Measurements from ENCODE around the gene WNT3. TPM values are rescaled to one million over a fixed set of nuclear protein-coding genes. Genes with fewer than 3 reads are reported as not detected.

Gene WNT3
- total and polyA plus RNA-seq, 2 experiments from 2014 or later: 2.7 to 3.4 TPM

DNA sequence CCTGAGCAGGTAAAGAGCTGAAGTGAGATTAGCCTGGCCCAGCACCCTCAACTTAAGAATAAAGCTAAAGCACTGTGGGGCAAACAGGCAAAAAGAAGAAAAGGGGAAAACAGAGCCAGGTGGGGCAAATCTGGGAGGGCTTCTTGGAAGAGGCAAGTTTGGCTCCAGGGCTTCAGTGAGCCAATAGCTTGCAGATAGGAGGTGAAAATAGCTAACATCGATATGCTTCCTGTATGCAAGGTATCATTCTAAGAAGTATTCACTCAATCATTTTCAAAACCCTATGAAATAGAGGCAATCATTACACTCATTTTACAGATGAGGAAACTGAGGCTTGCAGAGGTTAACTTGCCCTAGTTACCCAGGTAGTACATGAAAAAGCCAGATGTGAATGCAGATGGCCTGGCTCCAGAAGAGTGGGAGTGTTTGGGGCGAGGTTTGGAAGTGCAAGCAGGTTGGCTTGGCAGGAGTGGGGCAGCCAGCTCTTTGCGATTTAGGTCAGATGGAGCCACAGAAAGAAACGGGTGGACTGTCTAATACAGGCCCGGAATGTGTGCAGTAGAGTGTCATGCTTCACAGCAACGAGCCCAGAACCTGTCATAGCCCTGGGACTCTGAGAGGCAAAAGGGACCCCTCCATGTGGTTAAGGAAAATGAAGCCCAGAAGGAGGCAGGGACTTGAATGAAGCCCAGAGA, 5.7 kb downstream of the WNT3 start:
- Histone ChIP-seq H2AFZ (no peak overlapping the region), H3K27me3 (ENCODE audit: insufficient read depth) (peaks cover 49% of the 10 kb centered on the region), H3K4me3 (no peak overlapping the region), H3K9me2 (ENCODE audit: insufficient read depth) (no peaks in the 10 kb centered on the region), H4K20me1 (replicated peaks; ENCODE audit: insufficient read depth) (no peaks in the 10 kb centered on the region), H3K36me3 (ENCODE audit: insufficient read depth) (no peaks in the 10 kb centered on the region), H3K4me2 (no peak overlapping the region), H3K79me2 (replicated peaks; ENCODE audit: insufficient read depth) (no peaks in the 10 kb centered on the region), H3K4me1 (ENCODE audit: insufficient read depth) (peaks cover 43% of the 10 kb centered on the region), H3K27ac (ENCODE audit: low read depth) (no peak overlapping the region), H3F3A (replicated peaks; ENCODE audit: low read depth) (no peaks in the 10 kb centered on the region)
- Mint-ChIP-seq H3K27me3 (ENCODE audit: insufficient read depth, low read depth, poor library complexity) (peaks cover 48% of the 10 kb centered on the region), H3K4me1 (peaks cover 70% of the 10 kb centered on the region), H3K27ac (no peak overlapping the region), H3K9me3 (no peaks in the 10 kb centered on the region; the same call in 2 of the 3 replicates), H3K4me3 (no peak overlapping the region), H3K36me3 (ENCODE audit: low read depth) (no peaks in the 10 kb centered on the region)
- TF ChIP-seq JUNB (IDR thresholded peaks at IDR 0.05; ENCODE audit: unreplicated experiment): no peak
- no peak for TF ChIP-seq POLR2AphosphoS5 (IDR thresholded peaks at IDR 0.05; ENCODE audit: low read depth)
- no peak for TF ChIP-seq STAT1 (IDR thresholded peaks at IDR 0.05; ENCODE audit: unreplicated experiment)
- TF ChIP-seq, protein P1, sequence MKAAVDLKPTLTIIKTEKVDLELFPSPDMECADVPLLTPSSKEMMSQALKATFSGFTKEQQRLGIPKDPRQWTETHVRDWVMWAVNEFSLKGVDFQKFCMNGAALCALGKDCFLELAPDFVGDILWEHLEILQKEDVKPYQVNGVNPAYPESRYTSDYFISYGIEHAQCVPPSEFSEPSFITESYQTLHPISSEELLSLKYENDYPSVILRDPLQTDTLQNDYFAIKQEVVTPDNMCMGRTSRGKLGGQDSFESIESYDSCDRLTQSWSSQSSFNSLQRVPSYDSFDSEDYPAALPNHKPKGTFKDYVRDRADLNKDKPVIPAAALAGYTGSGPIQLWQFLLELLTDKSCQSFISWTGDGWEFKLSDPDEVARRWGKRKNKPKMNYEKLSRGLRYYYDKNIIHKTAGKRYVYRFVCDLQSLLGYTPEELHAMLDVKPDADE (IDR thresholded peaks at IDR 0.05): no peak
- TF ChIP-seq ZNF114 (CRISPR knock-in tag; IDR thresholded peaks at IDR 0.05): no peak
- no peak for TF ChIP-seq ZNF331 (CRISPR knock-in tag; IDR thresholded peaks at IDR 0.05; ENCODE audit: low read depth)
- TF ChIP-seq EZH2 (IDR thresholded peaks at IDR 0.05; ENCODE audit: low read depth, unreplicated experiment): no peak
- DNase-seq (ENCODE audit: low spot score) (no peak), ATAC-seq (no peak)

DNA sequence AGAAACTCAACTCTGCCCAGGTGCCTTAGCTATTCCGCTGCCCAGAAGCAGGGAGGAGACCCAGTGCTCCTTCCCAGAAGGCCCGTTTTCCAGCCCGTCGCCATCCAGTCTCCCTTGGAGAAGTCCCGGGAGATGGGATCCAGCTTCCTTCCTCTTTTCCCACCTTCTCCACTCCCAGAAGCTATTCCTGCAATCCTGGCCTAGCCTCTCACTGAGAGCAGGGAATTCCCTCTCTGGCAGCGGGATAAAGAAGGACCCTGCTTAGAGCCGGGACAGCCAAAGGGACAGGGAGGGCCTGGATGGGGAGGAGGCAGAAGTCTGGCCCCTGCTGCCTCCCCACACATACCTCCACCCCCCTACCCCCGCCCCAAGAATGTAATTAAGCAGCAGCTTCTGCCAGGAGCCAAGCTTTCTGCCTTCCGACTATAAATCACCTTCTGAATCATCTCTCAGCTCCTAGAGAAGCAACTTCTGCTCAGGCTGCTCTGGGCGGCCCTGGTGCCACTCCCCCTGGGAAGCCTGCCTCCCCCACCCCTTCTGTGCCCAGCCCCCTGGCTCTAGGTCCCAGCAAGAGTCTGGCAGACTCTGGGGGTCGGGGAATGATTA, 6.4 kb downstream of the WNT3 start:
- H3K27me3 ChIP-seq (ENCODE audit: insufficient read depth): peaks cover 42% of the 10 kb centered on the region
- H3K9me2 ChIP-seq (ENCODE audit: insufficient read depth): no peaks in the 10 kb centered on the region
- no peaks in the 10 kb centered on the region for H3K79me2 ChIP-seq (replicated peaks; ENCODE audit: insufficient read depth)
- H3K36me3 ChIP-seq (ENCODE audit: insufficient read depth): no peaks in the 10 kb centered on the region
- no peak overlapping the region for H3K4me3 ChIP-seq
- H3K4me1 ChIP-seq (ENCODE audit: insufficient read depth): peaks cover 36% of the 10 kb centered on the region
- ATAC-seq (peak; percentile 8; the same call in 2 of the 3 replicates), DNase-seq (ENCODE audit: low spot score) (no peak)
- no peaks in the 10 kb centered on the region for H3F3A ChIP-seq (replicated peaks; ENCODE audit: low read depth)
- H3K4me2 ChIP-seq: no peak overlapping the region
- Mint-ChIP-seq H3K36me3 (ENCODE audit: low read depth) (no peaks in the 10 kb centered on the region), H3K4me3 (no peak overlapping the region), H3K4me1 (peaks cover 63% of the 10 kb centered on the region), H3K9me3 (no peaks in the 10 kb centered on the region; the same call in 2 of the 3 replicates), H3K27me3 (ENCODE audit: insufficient read depth, low read depth, poor library complexity) (peaks cover 41% of the 10 kb centered on the region), H3K27ac (no peak overlapping the region)
- no peak overlapping the region for H2AFZ ChIP-seq
- no peaks in the 10 kb centered on the region for H4K20me1 ChIP-seq (replicated peaks; ENCODE audit: insufficient read depth)
- H3K27ac ChIP-seq (ENCODE audit: low read depth): no peak overlapping the region
- TF ChIP-seq EZH2phosphoT487 (IDR thresholded peaks at IDR 0.05; ENCODE audit: unreplicated experiment) (no peak), ZNF114 (CRISPR knock-in tag; IDR thresholded peaks at IDR 0.05) (no peak), ZNF331 (CRISPR knock-in tag; IDR thresholded peaks at IDR 0.05; ENCODE audit: low read depth) (no peak), STAT1 (IDR thresholded peaks at IDR 0.05; ENCODE audit: unreplicated experiment) (no peak)
- TF ChIP-seq, protein P2, sequence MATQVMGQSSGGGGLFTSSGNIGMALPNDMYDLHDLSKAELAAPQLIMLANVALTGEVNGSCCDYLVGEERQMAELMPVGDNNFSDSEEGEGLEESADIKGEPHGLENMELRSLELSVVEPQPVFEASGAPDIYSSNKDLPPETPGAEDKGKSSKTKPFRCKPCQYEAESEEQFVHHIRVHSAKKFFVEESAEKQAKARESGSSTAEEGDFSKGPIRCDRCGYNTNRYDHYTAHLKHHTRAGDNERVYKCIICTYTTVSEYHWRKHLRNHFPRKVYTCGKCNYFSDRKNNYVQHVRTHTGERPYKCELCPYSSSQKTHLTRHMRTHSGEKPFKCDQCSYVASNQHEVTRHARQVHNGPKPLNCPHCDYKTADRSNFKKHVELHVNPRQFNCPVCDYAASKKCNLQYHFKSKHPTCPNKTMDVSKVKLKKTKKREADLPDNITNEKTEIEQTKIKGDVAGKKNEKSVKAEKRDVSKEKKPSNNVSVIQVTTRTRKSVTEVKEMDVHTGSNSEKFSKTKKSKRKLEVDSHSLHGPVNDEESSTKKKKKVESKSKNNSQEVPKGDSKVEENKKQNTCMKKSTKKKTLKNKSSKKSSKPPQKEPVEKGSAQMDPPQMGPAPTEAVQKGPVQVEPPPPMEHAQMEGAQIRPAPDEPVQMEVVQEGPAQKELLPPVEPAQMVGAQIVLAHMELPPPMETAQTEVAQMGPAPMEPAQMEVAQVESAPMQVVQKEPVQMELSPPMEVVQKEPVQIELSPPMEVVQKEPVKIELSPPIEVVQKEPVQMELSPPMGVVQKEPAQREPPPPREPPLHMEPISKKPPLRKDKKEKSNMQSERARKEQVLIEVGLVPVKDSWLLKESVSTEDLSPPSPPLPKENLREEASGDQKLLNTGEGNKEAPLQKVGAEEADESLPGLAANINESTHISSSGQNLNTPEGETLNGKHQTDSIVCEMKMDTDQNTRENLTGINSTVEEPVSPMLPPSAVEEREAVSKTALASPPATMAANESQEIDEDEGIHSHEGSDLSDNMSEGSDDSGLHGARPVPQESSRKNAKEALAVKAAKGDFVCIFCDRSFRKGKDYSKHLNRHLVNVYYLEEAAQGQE (IDR thresholded peaks at IDR 0.05; ENCODE audit: unreplicated experiment): no peak
- TF ChIP-seq, protein P3, sequence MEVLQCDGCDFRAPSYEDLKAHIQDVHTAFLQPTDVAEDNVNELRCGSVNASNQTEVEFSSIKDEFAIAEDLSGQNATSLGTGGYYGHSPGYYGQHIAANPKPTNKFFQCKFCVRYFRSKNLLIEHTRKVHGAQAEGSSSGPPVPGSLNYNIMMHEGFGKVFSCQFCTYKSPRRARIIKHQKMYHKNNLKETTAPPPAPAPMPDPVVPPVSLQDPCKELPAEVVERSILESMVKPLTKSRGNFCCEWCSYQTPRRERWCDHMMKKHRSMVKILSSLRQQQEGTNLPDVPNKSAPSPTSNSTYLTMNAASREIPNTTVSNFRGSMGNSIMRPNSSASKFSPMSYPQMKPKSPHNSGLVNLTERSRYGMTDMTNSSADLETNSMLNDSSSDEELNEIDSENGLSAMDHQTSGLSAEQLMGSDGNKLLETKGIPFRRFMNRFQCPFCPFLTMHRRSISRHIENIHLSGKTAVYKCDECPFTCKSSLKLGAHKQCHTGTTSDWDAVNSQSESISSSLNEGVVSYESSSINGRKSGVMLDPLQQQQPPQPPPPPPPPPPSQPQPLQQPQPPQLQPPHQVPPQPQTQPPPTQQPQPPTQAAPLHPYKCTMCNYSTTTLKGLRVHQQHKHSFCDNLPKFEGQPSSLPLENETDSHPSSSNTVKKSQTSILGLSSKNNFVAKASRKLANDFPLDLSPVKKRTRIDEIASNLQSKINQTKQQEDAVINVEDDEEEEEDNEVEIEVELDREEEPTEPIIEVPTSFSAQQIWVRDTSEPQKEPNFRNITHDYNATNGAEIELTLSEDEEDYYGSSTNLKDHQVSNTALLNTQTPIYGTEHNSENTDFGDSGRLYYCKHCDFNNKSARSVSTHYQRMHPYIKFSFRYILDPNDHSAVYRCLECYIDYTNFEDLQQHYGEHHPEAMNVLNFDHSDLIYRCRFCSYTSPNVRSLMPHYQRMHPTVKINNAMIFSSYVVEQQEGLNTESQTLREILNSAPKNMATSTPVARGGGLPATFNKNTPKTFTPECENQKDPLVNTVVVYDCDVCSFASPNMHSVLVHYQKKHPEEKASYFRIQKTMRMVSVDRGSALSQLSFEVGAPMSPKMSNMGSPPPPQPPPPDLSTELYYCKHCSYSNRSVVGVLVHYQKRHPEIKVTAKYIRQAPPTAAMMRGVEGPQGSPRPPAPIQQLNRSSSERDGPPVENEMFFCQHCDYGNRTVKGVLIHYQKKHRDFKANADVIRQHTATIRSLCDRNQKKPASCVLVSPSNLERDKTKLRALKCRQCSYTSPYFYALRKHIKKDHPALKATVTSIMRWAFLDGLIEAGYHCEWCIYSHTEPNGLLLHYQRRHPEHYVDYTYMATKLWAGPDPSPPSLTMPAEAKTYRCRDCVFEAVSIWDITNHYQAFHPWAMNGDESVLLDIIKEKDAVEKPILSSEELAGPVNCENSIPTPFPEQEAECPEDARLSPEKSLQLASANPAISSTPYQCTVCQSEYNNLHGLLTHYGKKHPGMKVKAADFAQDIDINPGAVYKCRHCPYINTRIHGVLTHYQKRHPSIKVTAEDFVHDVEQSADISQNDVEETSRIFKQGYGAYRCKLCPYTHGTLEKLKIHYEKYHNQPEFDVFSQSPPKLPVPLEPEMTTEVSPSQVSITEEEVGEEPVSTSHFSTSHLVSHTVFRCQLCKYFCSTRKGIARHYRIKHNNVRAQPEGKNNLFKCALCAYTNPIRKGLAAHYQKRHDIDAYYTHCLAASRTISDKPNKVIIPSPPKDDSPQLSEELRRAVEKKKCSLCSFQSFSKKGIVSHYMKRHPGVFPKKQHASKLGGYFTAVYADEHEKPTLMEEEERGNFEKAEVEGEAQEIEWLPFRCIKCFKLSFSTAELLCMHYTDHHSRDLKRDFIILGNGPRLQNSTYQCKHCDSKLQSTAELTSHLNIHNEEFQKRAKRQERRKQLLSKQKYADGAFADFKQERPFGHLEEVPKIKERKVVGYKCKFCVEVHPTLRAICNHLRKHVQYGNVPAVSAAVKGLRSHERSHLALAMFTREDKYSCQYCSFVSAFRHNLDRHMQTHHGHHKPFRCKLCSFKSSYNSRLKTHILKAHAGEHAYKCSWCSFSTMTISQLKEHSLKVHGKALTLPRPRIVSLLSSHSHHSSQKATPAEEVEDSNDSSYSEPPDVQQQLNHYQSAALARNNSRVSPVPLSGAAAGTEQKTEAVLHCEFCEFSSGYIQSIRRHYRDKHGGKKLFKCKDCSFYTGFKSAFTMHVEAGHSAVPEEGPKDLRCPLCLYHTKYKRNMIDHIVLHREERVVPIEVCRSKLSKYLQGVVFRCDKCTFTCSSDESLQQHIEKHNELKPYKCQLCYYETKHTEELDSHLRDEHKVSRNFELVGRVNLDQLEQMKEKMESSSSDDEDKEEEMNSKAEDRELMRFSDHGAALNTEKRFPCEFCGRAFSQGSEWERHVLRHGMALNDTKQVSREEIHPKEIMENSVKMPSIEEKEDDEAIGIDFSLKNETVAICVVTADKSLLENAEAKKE (CRISPR knock-in tag; IDR thresholded peaks at IDR 0.05): no peak
